ENCODE measurements around the gene TYR. TPM values are rescaled to one million over a fixed set of nuclear protein-coding genes. Genes with fewer than 3 reads are reported as not detected.

Gene TYR
- total RNA-seq, 1 experiment from 2014 or later, result not detected

DNA sequence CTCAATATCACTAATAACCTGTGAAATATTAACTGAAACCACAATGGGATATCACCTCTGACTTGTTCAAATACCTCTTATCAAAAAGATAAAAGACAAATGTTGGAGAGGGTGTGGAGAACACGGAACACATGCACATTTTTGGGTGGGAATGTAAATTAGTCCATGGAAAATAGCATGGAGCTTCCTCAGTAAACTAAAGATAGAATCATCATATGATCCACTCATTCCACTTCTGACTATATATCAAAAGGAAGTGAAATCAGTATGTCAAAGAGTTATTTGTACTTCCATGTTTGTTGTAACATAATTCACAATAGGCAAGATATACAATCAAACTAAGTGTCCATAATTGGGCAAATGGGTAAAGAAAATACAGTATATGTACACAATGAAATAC, 57.4 kb downstream of the TYR start:
- Histone ChIP-seq H4K5ac (ENCODE audit: insufficient read length, low read depth, low read length) (no peak overlapping the region), H3K4ac (ENCODE audit: low read depth, low read length) (no peak overlapping the region), H2BK12ac (ENCODE audit: insufficient read length, low read depth, low read length) (no peak overlapping the region), H3K4me1 (ENCODE audit: insufficient read depth, low read length) (no peaks in the 10 kb centered on the region), H3K79me2 (ENCODE audit: insufficient read depth, low read length) (no peaks in the 10 kb centered on the region), H3T11ph (ENCODE audit: low read length) (no peak overlapping the region), H3K23ac (ENCODE audit: insufficient read length, low read depth, low read length) (no peak overlapping the region), H3K18ac (ENCODE audit: insufficient read length, low read depth, low read length) (no peak overlapping the region), H2AFZ (ENCODE audit: low read length) (no peak overlapping the region), H2BK15ac (ENCODE audit: low read depth, low read length) (no peak overlapping the region), H2BK20ac (ENCODE audit: low read depth, low read length, poor library complexity, severe bottlenecking) (no peak overlapping the region), H3K9me3 (ENCODE audit: control insufficient read depth, low read depth, low read length) (no peaks in the 10 kb centered on the region), H3K27me3 (ENCODE audit: insufficient read depth, low read length) (no peaks in the 10 kb centered on the region), H4K20me1 (ENCODE audit: control insufficient read depth, insufficient read depth, insufficient read length) (no peaks in the 10 kb centered on the region), H3K9ac (ENCODE audit: extremely low read depth, insufficient read length, low read length) (no peak overlapping the region), H3K4me2 (ENCODE audit: insufficient read depth, insufficient read length, low read length) (no peak overlapping the region), H3K23me2 (ENCODE audit: insufficient read length, low read depth, low read length, poor library complexity, severe bottlenecking) (no peaks in the 10 kb centered on the region), H2BK120ac (ENCODE audit: low read depth, low read length, poor library complexity, severe bottlenecking) (no peak overlapping the region), H3K14ac (ENCODE audit: insufficient read depth, low read length) (no peak overlapping the region), H2AK5ac (ENCODE audit: insufficient read length, low read length) (no peak overlapping the region), H4K8ac (replicated peaks; ENCODE audit: insufficient read length, low read depth, low read length) (no peak overlapping the region), H2BK5ac (ENCODE audit: insufficient read length, low read length) (no peak overlapping the region), H3K56ac (ENCODE audit: insufficient read length, low read depth, low read length) (no peak overlapping the region), H3K27ac (ENCODE audit: insufficient read length, low read depth, low read length) (no peak overlapping the region), H3K79me1 (ENCODE audit: insufficient read depth, low read depth, low read length, poor library complexity, severe bottlenecking) (no peaks in the 10 kb centered on the region), H4K91ac (ENCODE audit: insufficient read length, low read depth, low read length) (no peak overlapping the region)
- H3K9me3 Mint-ChIP-seq, result no peaks in the 10 kb centered on the region; a peak in 1 of 5 replicates
- no peak overlapping the region for H3K27ac Mint-ChIP-seq
- H3K4me3 Mint-ChIP-seq, result no peak overlapping the region
- no CpG with 5 or more reads among the region's 1 CpG for WGBS (ENCODE audit: extremely low coverage, insufficient read length, low lambda C conversion rate)
- no peaks in the 10 kb centered on the region; a peak in 1 of 4 replicates for H3K4me1 Mint-ChIP-seq
- no peak for DNase-seq
- TF ChIP-seq, protein P1, sequence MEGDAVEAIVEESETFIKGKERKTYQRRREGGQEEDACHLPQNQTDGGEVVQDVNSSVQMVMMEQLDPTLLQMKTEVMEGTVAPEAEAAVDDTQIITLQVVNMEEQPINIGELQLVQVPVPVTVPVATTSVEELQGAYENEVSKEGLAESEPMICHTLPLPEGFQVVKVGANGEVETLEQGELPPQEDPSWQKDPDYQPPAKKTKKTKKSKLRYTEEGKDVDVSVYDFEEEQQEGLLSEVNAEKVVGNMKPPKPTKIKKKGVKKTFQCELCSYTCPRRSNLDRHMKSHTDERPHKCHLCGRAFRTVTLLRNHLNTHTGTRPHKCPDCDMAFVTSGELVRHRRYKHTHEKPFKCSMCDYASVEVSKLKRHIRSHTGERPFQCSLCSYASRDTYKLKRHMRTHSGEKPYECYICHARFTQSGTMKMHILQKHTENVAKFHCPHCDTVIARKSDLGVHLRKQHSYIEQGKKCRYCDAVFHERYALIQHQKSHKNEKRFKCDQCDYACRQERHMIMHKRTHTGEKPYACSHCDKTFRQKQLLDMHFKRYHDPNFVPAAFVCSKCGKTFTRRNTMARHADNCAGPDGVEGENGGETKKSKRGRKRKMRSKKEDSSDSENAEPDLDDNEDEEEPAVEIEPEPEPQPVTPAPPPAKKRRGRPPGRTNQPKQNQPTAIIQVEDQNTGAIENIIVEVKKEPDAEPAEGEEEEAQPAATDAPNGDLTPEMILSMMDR (conservative IDR thresholded peaks at IDR 0.05), result no peak
- H3K27me3 Mint-ChIP-seq (ENCODE audit: low read depth), result no peaks in the 10 kb centered on the region
- H3K36me3 Mint-ChIP-seq (ENCODE audit: insufficient read depth in 1 of 3, low read depth in 3 of 3), result no peaks in the 10 kb centered on the region; a peak in 1 of 7 replicates
